ENCODE measurements around the gene MBD2.

DNA sequence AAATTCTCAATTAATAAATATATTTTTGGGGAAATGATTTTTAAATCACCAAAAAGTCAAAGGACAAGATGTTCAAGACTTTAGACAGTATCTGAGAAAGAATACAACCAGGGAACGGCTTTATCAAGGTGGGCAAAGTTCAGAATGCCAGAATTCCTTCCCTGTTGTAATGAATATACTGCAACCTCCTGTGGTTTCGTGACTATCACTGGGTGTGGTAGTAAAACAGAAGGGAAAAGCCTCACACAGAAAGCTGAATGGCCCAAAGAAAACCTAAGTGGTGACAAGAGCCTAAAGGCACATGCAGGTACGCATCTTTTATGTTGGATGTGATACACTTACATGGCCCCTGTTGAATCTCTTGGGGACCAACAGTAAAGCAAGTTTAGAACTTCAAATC is 37.1 kb downstream of the MBD2 start:
- no peak for TF ChIP-seq EP300 (IDR thresholded peaks at IDR 0.05; ENCODE audit: borderline replicate concordance)
- TF ChIP-seq TAF1 (IDR thresholded peaks at IDR 0.05; ENCODE audit: low read depth), result no peak

Measured in Ishikawa (cell line).